ENCODE results near the gene CT45A8. TPM values are rescaled to one million over a fixed set of nuclear protein-coding genes. Genes with fewer than 3 reads are reported as not detected.

CT45A8 gene
- total RNA-seq, result not detected in 2 replicates

GRCh38 chrX:135854438-135854837 is at the start of gene CT45A8:
TSS of gene CT45A8 (minus strand) at chrX:135854538. CDS start at chrX:135850783, 3,755 bp downstream.

GRCh38 chrX:135893294-135893817 is 39.0 kb upstream of the CT45A8 start, which contains the start of the genes CT45A10 and SAGE1:
TSS of gene CT45A10 (minus strand) at chrX:135893444. CDS start at chrX:135885344, 8,100 bp downstream.
TSS of gene SAGE1 (plus strand) at chrX:135893716. CDS start at chrX:135896243, 2,527 bp downstream.

GRCh38 chrX:135871712-135872111 is 17.4 kb upstream of the CT45A8 start, which contains the start of gene CT45A9:
TSS of gene CT45A9 (minus strand) at chrX:135871812. CDS start at chrX:135868061, 3,751 bp downstream.

GRCh38 chrX:135837180-135837579 is 17.2 kb downstream of the CT45A8 start, which contains the start of gene CT45A7:
TSS of gene CT45A7 (minus strand) at chrX:135837280. CDS start at chrX:135833533, 3,747 bp downstream.

DNA sequence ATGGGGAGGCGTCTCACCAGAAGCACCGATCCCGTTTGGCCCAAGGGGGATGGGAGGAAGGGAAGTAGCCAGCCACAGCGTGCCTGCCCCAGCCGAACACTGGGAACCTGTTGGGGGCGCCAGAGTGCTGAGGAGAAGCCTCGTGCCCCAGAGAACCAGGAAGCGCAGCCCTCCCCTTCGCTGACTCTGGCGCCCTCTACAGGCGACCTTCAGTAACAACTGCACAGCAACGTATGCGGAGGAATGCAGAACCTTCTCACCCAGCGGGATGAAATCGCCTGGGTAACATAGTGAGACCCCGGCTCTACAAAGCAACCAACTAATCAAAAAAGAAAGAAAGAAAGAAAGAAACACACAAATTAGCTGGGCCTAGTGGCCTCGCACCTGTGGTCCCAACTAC is 34.4 kb downstream of the CT45A8 start, which contains the start of gene CT45A2:
Gene CT45A2, minus strand, starts transcription at position 101 of the 400 bp plus-strand sequence. CDS start 3,747 bp downstream, outside the sequence.

GRCh38 chrX:135802687-135803086 is 51.7 kb downstream of the CT45A8 start, which contains the start of gene CT45A6:
TSS of gene CT45A6 (minus strand) at chrX:135802787. CDS start at chrX:135798993, 3,794 bp downstream.

Other genes with a start within 250 kb of the CT45A8 start
- gene CT45A1, start 140.9 kb downstream of the CT45A8 start, total RNA-seq, result not detected in 2 replicates
- not detected in 2 replicates for gene CT45A3, start 86.3 kb downstream of the CT45A8 start, total RNA-seq
- not detected in 2 replicates for gene CT45A5, start 69.0 kb downstream of the CT45A8 start, total RNA-seq
- gene CT45A6, start 51.8 kb downstream of the CT45A8 start, total RNA-seq, result not detected in 2 replicates
- gene CT45A2, start 34.5 kb downstream of the CT45A8 start, total RNA-seq, result not detected in 2 replicates
- gene CT45A7, start 17.3 kb downstream of the CT45A8 start, total RNA-seq, result not detected in 2 replicates
- gene CT45A9, start 17.3 kb upstream of the CT45A8 start, total RNA-seq, result not detected in 2 replicates
- gene CT45A10, start 38.9 kb upstream of the CT45A8 start, total RNA-seq, result not detected in 2 replicates
- not detected in 2 replicates for gene SAGE1, start 39.2 kb upstream of the CT45A8 start, total RNA-seq
- 13.2 and 17.2 TPM in 2 replicates for gene MMGT1, start 119.5 kb upstream of the CT45A8 start, total RNA-seq
- gene SLC9A6, start 130.9 kb upstream of the CT45A8 start, total RNA-seq, result 10.4 and 11.7 TPM in 2 replicates